ENCODE data around the gene SLC5A9.

- TF ChIP-seq CTCF (conservative IDR thresholded peaks at IDR 0.05; ENCODE audit: low read depth in 2 of 2) (no peak), EZH2 (IDR thresholded peaks at IDR 0.05; ENCODE audit: low read depth, unreplicated experiment) (no peak), ETS1 (IDR thresholded peaks at IDR 0.05) (no peak)
Observed at GRCh38 chr1:48227165-48228013, 4.9 kb downstream of the SLC5A9 start.

All from GM23338 (cell line).